ENCODE data around the gene DEFB131B. TPM values are rescaled to one million over a fixed set of nuclear protein-coding genes. Genes with fewer than 3 reads are reported as not detected.

DEFB131B gene
- polyA plus RNA-seq, 1 experiment = not detected

DNA sequence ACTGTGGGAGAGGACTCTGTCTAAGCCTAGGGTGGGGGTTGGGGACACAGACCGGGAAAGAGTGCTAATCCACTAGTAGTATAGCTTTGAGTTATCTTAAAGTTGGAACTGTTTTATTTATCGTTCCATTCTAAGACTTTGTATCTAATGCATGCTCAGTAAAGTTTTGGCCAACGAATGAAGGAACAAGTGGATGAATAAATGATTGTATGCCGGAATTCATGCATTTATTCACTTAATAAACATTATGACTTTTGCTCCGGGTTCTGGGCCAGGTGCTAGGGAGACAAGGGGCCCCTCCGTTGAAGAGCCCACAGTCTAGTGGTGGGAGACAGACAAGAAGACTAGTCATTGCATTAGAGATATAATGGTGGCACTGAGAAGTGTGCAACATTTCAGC is 51.2 kb downstream of the DEFB131B start:
- no peak for DNase-seq (ENCODE audit: low read depth, low spot score)
- no peak overlapping the region for H3K27ac ChIP-seq (ENCODE audit: low read depth, low read length)
- TF ChIP-seq CTCF (IDR thresholded peaks at IDR 0.05; ENCODE audit: low read depth, low read length) = no peak
- no peaks in the 10 kb centered on the region for H3K27me3 ChIP-seq (ENCODE audit: control insufficient read depth, insufficient read depth, low read length)
- ChIA-PET CTCF (interaction anchor here (1.0 kb wide), 1 partner anchor 129 kb away, joined by 4 read pairs; no protein-coding TSS in a partner anchor), POLR2A (interaction anchor here (1.0 kb wide), 1 partner anchor 15 kb away, joined by 4 read pairs; no protein-coding TSS in a partner anchor)
- H3K9me3 ChIP-seq (ENCODE audit: control insufficient read depth, insufficient read depth, low read length) = no peaks in the 10 kb centered on the region; the same call in 1 of the 2 replicates
- H3K4me3 ChIP-seq (ENCODE audit: low read depth, low read length) = peak overlapping the region; percentile 95

- POLR2A ChIA-PET = no interaction called here
- CTCF ChIA-PET = interaction anchor here (0.6 kb wide), 1 partner anchor 11 kb away, joined by 9 read pairs; no protein-coding TSS in a partner anchor
- no peak for DNase-seq (ENCODE audit: low read depth, low spot score)
- Histone ChIP-seq H3K4me3 (ENCODE audit: low read depth, low read length) (no peak overlapping the region; the same call in 1 of the 2 replicates), H3K9me3 (ENCODE audit: control insufficient read depth, insufficient read depth, low read length) (no peaks in the 10 kb centered on the region; the same call in 1 of the 2 replicates), H3K27ac (ENCODE audit: low read depth, low read length) (no peak overlapping the region), H3K27me3 (ENCODE audit: control insufficient read depth, insufficient read depth, low read length) (no peaks in the 10 kb centered on the region)
- TF ChIP-seq CTCF (IDR thresholded peaks at IDR 0.05; ENCODE audit: low read depth, low read length) = no peak
Observed at GRCh38 chr11:71930556-71931244, 52.4 kb downstream of the DEFB131B start.

DNA sequence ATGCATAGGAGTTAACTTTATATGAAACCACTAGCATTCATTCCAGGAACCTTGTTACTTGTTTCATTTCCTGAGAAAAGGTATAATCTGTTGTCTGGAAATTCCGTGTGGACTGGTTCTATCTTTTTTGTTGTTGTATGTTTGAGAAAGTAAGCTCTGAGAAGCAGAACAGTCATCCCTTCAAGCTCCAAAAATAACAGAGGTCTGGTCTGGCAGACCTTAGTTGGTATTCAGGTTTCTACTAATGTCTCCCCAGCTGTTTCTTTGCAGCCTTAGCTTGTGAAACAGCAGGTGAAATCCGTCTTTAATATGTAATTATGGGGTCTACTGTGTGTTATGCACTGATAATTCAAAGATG is 53.0 kb downstream of the DEFB131B start:
- H3K9me3 ChIP-seq (ENCODE audit: control insufficient read depth, insufficient read depth, low read length) = no peaks in the 10 kb centered on the region; the same call in 1 of the 2 replicates
- H3K27me3 ChIP-seq (ENCODE audit: control insufficient read depth, insufficient read depth, low read length) = no peaks in the 10 kb centered on the region
- ChIA-PET CTCF (interaction anchor here (0.6 kb wide), 1 partner anchor 11 kb away, joined by 9 read pairs; no protein-coding TSS in a partner anchor), POLR2A (no interaction called here)
- no peak overlapping the region for H3K27ac ChIP-seq (ENCODE audit: low read depth, low read length)
- DNase-seq (ENCODE audit: low read depth, low spot score) = no peak
- no peak overlapping the region for H3K4me3 ChIP-seq (ENCODE audit: low read depth, low read length)
- no peak for TF ChIP-seq CTCF (IDR thresholded peaks at IDR 0.05; ENCODE audit: low read depth, low read length)

GRCh38 chr11:71933141-71933933 is 55.1 kb downstream of the DEFB131B start:
- Histone ChIP-seq H3K27me3 (ENCODE audit: control insufficient read depth, insufficient read depth, low read length) (no peaks in the 10 kb centered on the region), H3K9me3 (ENCODE audit: control insufficient read depth, insufficient read depth, low read length) (no peaks in the 10 kb centered on the region; the same call in 1 of the 2 replicates), H3K4me3 (ENCODE audit: low read depth, low read length) (no peak overlapping the region), H3K27ac (ENCODE audit: low read depth, low read length) (no peak overlapping the region)
- DNase-seq (ENCODE audit: low read depth, low spot score) = no peak
- ChIA-PET POLR2A (no interaction called here), CTCF (no interaction called here)
- no peak for TF ChIP-seq CTCF (IDR thresholded peaks at IDR 0.05; ENCODE audit: low read depth, low read length)

Small RNA genes within 50 kb of the gene (small RNA-seq; reads per million reads assigned to genes)
- not detected for gene RNA5SP342 (ENCODE audit: insufficient read length, low read depth)

Other genes with a start within 250 kb of the DEFB131B start
- not detected in 2 replicates for gene DEFB108B, start 45.3 kb upstream of the DEFB131B start, polyA plus RNA-seq (2011; rRNA removed)
- 3.1 TPM in 2 replicates for gene XNDC1N, start 50.1 kb downstream of the DEFB131B start, polyA plus RNA-seq (2011; rRNA removed)
- gene RNF121, start 50.6 kb downstream of the DEFB131B start, polyA plus RNA-seq (2011; rRNA removed) = 47.3 and 47.8 TPM in 2 replicates
- gene IL18BP, start 120.5 kb downstream of the DEFB131B start, polyA plus RNA-seq (2011; rRNA removed) = 2.2 and 2.5 TPM in 2 replicates
- gene NUMA1, start 202.1 kb downstream of the DEFB131B start, polyA plus RNA-seq (2011; rRNA removed) = 79.5 and 90.7 TPM in 2 replicates
- 7.8 and 8.6 TPM in 2 replicates for gene LRRC51, start 202.4 kb downstream of the DEFB131B start, polyA plus RNA-seq (2011; rRNA removed)
- 89.1 and 120 TPM in 2 replicates for gene LAMTOR1, start 224.8 kb downstream of the DEFB131B start, polyA plus RNA-seq (2011; rRNA removed)
- gene TOMT, start 227.5 kb downstream of the DEFB131B start, polyA plus RNA-seq (2011; rRNA removed) = not detected in 2 replicates
- gene ANAPC15, start 234.2 kb downstream of the DEFB131B start, polyA plus RNA-seq (2011; rRNA removed) = 45.7 and 54.5 TPM in 2 replicates